Activated CD8-positive, alpha-beta memory T cell treated with anti-CD3 and anti-CD28 coated beads, Interleukin-2, amount 50 U/mL, for 24 hours (primary cell): Measurements from ENCODE around the gene APLN.

ENCODE experiments used
- DNase-seq: peaks from one replicate; pipeline ENCODE4 v3.0.0-alpha.2; 2020; ENCODE audit errors: extremely low read depth

APLN gene

GRCh38 chrX:129596077-129596476 is 58.7 kb downstream of the APLN start:
- no peak for DNase-seq
